Large intestine (tissue), 3 donors: ENCODE measurements around the gene MED14. TPM values are rescaled to one million over a fixed set of nuclear protein-coding genes. Genes with fewer than 3 reads are reported as not detected.

Experiments
- DNase-seq, 2 donors: peaks; one replicate each; pipeline versions ENCODE4 v3.0.0 to v3.0.0-alpha.2; 2013
- H3K27ac ChIP-seq: one replicate; pipeline ENCODE4 v1.5.1; 2013; ENCODE audit warnings: low read length
- H3K27me3 ChIP-seq: 2 replicates; pipeline ENCODE4 v1.6.1; 2013; ENCODE audit warnings: low read length; ENCODE audit not compliant: control insufficient read depth, insufficient read depth
- H3K36me3 ChIP-seq: 2 replicates; pipeline ENCODE4 v1.6.1; 2013; ENCODE audit warnings: low read length; ENCODE audit not compliant: control insufficient read depth, insufficient read depth
- H3K4me1 ChIP-seq: one replicate; pipeline ENCODE4 v1.6.1; 2013; ENCODE audit warnings: low read length; ENCODE audit not compliant: control insufficient read depth, insufficient read depth
- H3K4me3 ChIP-seq: one replicate; pipeline ENCODE4 v1.5.1; 2013; ENCODE audit warnings: low read length
- H3K9me3 ChIP-seq: one replicate; pipeline ENCODE4 v1.6.1; 2013; ENCODE audit warnings: mild to moderate bottlenecking, low read depth, low read length, moderate library complexity; ENCODE audit not compliant: control insufficient read depth
- WGBS: methylation state at CpG from one replicate; pipeline ENCODE4 v1.1.5; 2013; ENCODE audit warnings: low lambda C conversion rate; ENCODE audit not compliant: insufficient coverage; 5-methylcytosine and 5-hydroxymethylcytosine counted together
- polyA plus RNA-seq: library from polyadenylated mRNA; unstranded; fragments of 120-200 nt; gene quantifications from one replicate; pipeline ENCODE4 v1.2.1, GENCODE V29; 2013

The MED14 gene
- polyA plus RNA-seq, 1 donor = 69.1 TPM

- H3K27ac ChIP-seq = no peak overlapping the region
- H3K9me3 ChIP-seq = no peaks in the 10 kb centered on the region
- H3K36me3 ChIP-seq = no peaks in the 10 kb centered on the region
- DNase-seq = no peak
- no peaks in the 10 kb centered on the region for H3K4me1 ChIP-seq
- H3K4me3 ChIP-seq = no peak overlapping the region
- no CpG with 5 or more reads among the region's 7 CpGs for WGBS
- H3K27me3 ChIP-seq = no peaks in the 10 kb centered on the region
These were observed 117.8 kb downstream of the MED14 start for GRCh38 chrX:40617566-40617965.

GRCh38 chrX:40615976-40616375 is 119.4 kb downstream of the MED14 start:
- Histone ChIP-seq H3K9me3 (no peaks in the 10 kb centered on the region), H3K27me3 (no peaks in the 10 kb centered on the region), H3K36me3 (no peaks in the 10 kb centered on the region), H3K27ac (no peak overlapping the region), H3K4me3 (no peak overlapping the region), H3K4me1 (no peaks in the 10 kb centered on the region)
- DNase-seq = no peak
- WGBS = no CpG with 5 or more reads among the region's 9 CpGs

GRCh38 chrX:40612511-40612910 is 122.8 kb downstream of the MED14 start:
- no CpG with 5 or more reads among the region's 4 CpGs for WGBS
- Histone ChIP-seq H3K9me3 (no peaks in the 10 kb centered on the region), H3K4me1 (no peaks in the 10 kb centered on the region)

GRCh38 chrX:40607381-40607780 is 128.0 kb downstream of the MED14 start:
- no CpG with 5 or more reads among the region's 3 CpGs for WGBS

More at GRCh38 chrX:40612511-40612910, 122.8 kb downstream of the MED14 start:
- no peaks in the 10 kb centered on the region for H3K36me3 ChIP-seq
- H3K4me3 ChIP-seq = no peak overlapping the region
- H3K27me3 ChIP-seq = no peaks in the 10 kb centered on the region
- no peak overlapping the region for H3K27ac ChIP-seq
- no peak for DNase-seq

GRCh38 chrX:40603446-40603845 is 131.9 kb downstream of the MED14 start:
- Histone ChIP-seq H3K9me3 (no peaks in the 10 kb centered on the region), H3K27me3 (no peaks in the 10 kb centered on the region), H3K4me1 (no peaks in the 10 kb centered on the region), H3K27ac (no peak overlapping the region), H3K36me3 (peaks cover 3% of the 10 kb centered on the region), H3K4me3 (no peak overlapping the region)
- WGBS = no CpG with 5 or more reads among the region's 6 CpGs
- no peak for DNase-seq

More at GRCh38 chrX:40607381-40607780, 128.0 kb downstream of the MED14 start:
- Histone ChIP-seq H3K27me3 (no peaks in the 10 kb centered on the region), H3K27ac (no peak overlapping the region), H3K36me3 (no peaks in the 10 kb centered on the region), H3K9me3 (no peaks in the 10 kb centered on the region), H3K4me1 (no peaks in the 10 kb centered on the region), H3K4me3 (no peak overlapping the region)
- no peak for DNase-seq

Other genes with a start within 250 kb of the MED14 start
- gene ATP6AP2, start 154.6 kb downstream of the MED14 start, polyA plus RNA-seq = 92.7 TPM
- not detected for gene MPC1L, start 112.1 kb downstream of the MED14 start, polyA plus RNA-seq
- 11.5 TPM for gene CXorf38, start 88.0 kb downstream of the MED14 start, polyA plus RNA-seq